ENCODE data around the gene PIN1.

PIN1 gene

GRCh38 chr19:9877780-9878510, 42.8 kb downstream of the PIN1 start:
- Histone ChIP-seq H3K4me1 (ENCODE audit: insufficient read depth, low read length) (0 out of 2 replicates have a peak, but pooled peaks cover 3% of the 10 kb centered on the region), H3K9ac (ENCODE audit: low read depth, low read length) (no peak overlapping the region), H3K9me3 (ENCODE audit: control insufficient read depth, insufficient read depth, low read length) (no peaks in the 10 kb centered on the region; the same call in 1 of the 2 replicates)

GRCh38 chr19:9878511-9879196, 43.5 kb downstream of the PIN1 start:
- no peaks in the 10 kb centered on the region for H3K36me3 ChIP-seq (ENCODE audit: insufficient read depth, low read length)
- H3K4me1 ChIP-seq (ENCODE audit: insufficient read depth, low read length): peaks cover 6% of the 10 kb centered on the region; the same call in 1 of the 2 replicates
- H3K9me3 ChIP-seq (ENCODE audit: control insufficient read depth, insufficient read depth, low read length): no peaks in the 10 kb centered on the region; the same call in 1 of the 2 replicates
- no peak overlapping the region for H3K9ac ChIP-seq (ENCODE audit: low read depth, low read length)

More at GRCh38 chr19:9877780-9878510, 42.8 kb downstream of the PIN1 start:
- no peaks in the 10 kb centered on the region for H3K36me3 ChIP-seq (ENCODE audit: insufficient read depth, low read length)

DNA sequence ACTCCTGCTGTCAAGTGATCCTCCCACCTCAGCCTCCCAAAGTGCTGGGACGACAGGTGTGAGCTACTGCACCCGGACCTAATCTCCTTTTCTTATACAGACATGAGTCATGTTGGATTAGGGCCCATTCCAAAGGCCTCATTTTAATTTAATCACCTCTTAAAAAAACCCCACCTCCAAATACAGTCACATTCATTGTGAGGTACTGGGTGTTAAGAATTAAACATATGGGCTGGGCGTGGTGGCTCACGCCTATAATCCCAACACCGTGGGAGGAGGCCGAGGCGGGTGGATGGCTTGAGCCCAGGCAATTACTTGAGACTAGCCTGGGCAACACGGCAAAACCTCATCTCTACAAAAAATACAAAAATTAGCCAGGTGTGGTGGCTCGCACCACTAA, 46.6 kb downstream of the PIN1 start:
- no peaks in the 10 kb centered on the region; the same call in 1 of the 2 replicates for H3K9me3 ChIP-seq (ENCODE audit: control insufficient read depth, insufficient read depth, low read length)
- H3K4me1 ChIP-seq (ENCODE audit: insufficient read depth, low read length): peaks cover 7% of the 10 kb centered on the region; the same call in 1 of the 2 replicates
- H3K9ac ChIP-seq (ENCODE audit: low read depth, low read length): no peak overlapping the region
- H3K36me3 ChIP-seq (ENCODE audit: insufficient read depth, low read length): no peaks in the 10 kb centered on the region

DNA sequence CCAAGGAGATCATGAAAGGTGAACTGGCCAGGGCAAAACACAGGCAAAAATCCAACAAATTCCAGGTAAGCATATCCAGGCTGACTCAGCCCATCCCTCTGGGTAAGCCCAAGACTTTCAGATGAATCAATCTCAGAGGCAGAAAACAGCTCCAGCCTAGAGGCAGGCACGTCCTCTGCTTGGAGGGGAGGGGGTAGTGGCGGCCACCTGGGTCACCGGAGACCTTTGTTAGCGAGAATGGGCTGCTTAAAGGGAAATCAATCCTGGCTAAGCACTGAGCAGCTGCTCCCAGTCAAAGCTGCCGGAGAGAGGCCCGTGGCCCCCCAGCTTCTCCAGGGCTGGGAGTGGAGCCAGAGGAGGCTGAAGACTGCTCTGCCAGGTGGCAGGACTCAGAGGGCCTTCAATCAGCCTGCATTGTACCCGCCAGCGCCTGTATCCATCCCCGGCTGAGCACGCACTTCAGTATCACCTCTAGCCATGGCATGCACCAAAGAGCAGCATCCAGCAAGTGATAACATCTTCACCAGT, 48.2 kb downstream of the PIN1 start:
- Histone ChIP-seq H3K9me3 (ENCODE audit: control insufficient read depth, insufficient read depth, low read length) (no peaks in the 10 kb centered on the region), H3K9ac (ENCODE audit: low read depth, low read length) (no peak overlapping the region), H3K36me3 (ENCODE audit: insufficient read depth, low read length) (no peaks in the 10 kb centered on the region), H3K4me1 (ENCODE audit: insufficient read depth, low read length) (peaks cover 3% of the 10 kb centered on the region; the same call in 1 of the 2 replicates)

DNA sequence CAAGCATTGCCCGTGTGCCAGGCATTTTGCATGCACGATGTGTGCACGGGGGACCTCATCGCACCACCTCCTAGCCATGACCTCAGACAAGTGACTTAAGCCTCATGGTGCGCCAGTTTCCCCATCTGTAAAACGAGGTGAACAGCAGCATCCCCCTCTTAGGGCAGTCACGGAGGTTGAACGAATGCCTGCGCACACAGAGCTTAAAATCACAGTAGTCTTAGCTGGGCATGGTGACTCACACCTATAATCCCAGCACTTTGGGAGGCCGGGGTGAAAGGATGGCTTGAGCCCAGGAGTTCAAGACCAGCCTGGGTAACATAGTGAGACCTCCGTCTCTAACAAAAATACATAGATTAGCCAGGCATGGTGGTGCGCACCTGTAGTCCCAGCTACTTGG, 48.6 kb downstream of the PIN1 start:
- Histone ChIP-seq H3K9me3 (ENCODE audit: control insufficient read depth, insufficient read depth, low read length) (no peaks in the 10 kb centered on the region), H3K9ac (ENCODE audit: low read depth, low read length) (no peak overlapping the region), H3K4me1 (ENCODE audit: insufficient read depth, low read length) (peaks cover 3% of the 10 kb centered on the region; the same call in 1 of the 2 replicates), H3K36me3 (ENCODE audit: insufficient read depth, low read length) (no peaks in the 10 kb centered on the region)

- Histone ChIP-seq H3K9me3 (ENCODE audit: control insufficient read depth, insufficient read depth, low read length) (no peaks in the 10 kb centered on the region), H3K9ac (ENCODE audit: low read depth, low read length) (no peak overlapping the region), H3K36me3 (ENCODE audit: insufficient read depth, low read length) (no peaks in the 10 kb centered on the region), H3K4me1 (ENCODE audit: insufficient read depth, low read length) (peaks cover 3% of the 10 kb centered on the region; the same call in 1 of the 2 replicates)
Measured at GRCh38 chr19:9885077-9885552, 50.0 kb downstream of the PIN1 start.

DNA sequence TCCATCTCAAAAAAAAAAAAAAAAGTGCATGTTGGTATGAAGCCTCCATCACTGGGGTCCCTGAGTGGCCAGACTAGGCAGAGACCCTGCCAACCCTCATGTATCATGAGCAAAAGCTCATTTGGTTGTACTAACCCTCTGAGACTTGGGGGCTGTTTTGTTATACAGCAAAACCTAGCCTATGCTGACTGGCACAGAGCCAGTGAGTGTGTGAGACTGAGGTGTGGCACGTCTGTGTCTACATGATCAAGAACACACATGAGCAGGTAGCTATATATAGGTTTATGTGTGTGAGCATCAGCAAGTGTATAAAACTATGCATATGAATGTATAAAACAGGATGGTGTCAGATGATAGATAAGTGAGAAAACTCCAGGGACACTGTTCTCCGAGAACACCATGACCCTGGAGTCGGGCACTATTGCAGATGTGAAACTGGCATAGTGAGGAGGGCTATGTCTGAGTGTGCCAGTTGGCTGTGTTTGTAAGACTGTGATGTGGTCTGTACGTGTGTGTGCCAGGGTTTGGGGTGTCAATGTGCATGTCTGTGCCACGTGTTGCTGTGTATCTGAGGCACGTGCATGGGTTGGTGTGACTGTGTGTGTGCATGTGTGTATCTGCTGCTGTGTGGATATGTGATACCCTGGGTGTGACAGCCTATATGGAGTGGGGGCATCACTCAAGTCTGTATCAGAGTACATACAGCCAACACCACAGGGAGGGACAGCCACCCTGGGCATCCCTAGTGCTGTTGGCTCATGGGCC, 56.7 kb downstream of the PIN1 start:
- H3K36me3 ChIP-seq (ENCODE audit: insufficient read depth, low read length): no peaks in the 10 kb centered on the region
- H3K9ac ChIP-seq (ENCODE audit: low read depth, low read length): no peak overlapping the region
- H3K9me3 ChIP-seq (ENCODE audit: control insufficient read depth, insufficient read depth, low read length): no peaks in the 10 kb centered on the region
- no peaks in the 10 kb centered on the region for H3K4me1 ChIP-seq (ENCODE audit: insufficient read depth, low read length)
